ENCODE results near the gene KDM4B.

The KDM4B gene

GRCh38 chr19:5177745-5178450 is 209.0 kb downstream of the KDM4B start:
- DNase-seq (ENCODE audit: low read depth): no peak
- no peak overlapping the region for H3K4me3 ChIP-seq (ENCODE audit: low read depth, low read length)
- TF ChIP-seq CTCF (conservative IDR thresholded peaks at IDR 0.05; ENCODE audit: low read depth, low read length): no peak

GRCh38 chr19:5178841-5179240 is 209.9 kb downstream of the KDM4B start:
- TF ChIP-seq CTCF (conservative IDR thresholded peaks at IDR 0.05; ENCODE audit: low read depth, low read length): no peak
- no peak overlapping the region for H3K4me3 ChIP-seq (ENCODE audit: low read depth, low read length)
- DNase-seq (ENCODE audit: low read depth): no peak

- H3K4me3 ChIP-seq (ENCODE audit: low read depth, low read length): no peak overlapping the region
- TF ChIP-seq CTCF (conservative IDR thresholded peaks at IDR 0.05; ENCODE audit: low read depth, low read length): no peak
- DNase-seq (ENCODE audit: low read depth): no peak
These were observed 210.3 kb downstream of the KDM4B start for GRCh38 chr19:5179256-5179655.

- TF ChIP-seq CTCF (conservative IDR thresholded peaks at IDR 0.05; ENCODE audit: low read depth, low read length): no peak
- no peak for DNase-seq (ENCODE audit: low read depth)
- H3K4me3 ChIP-seq (ENCODE audit: low read depth, low read length): no peak overlapping the region
These were observed 212.4 kb downstream of the KDM4B start for GRCh38 chr19:5181329-5181728.

- no peak for TF ChIP-seq CTCF (conservative IDR thresholded peaks at IDR 0.05; ENCODE audit: low read depth, low read length)
- DNase-seq (ENCODE audit: low read depth): no peak
- H3K4me3 ChIP-seq (ENCODE audit: low read depth, low read length): no peak overlapping the region
These were observed 213.8 kb downstream of the KDM4B start for GRCh38 chr19:5182751-5183150.

- no peak overlapping the region for H3K4me3 ChIP-seq (ENCODE audit: low read depth, low read length)
- no peak for TF ChIP-seq CTCF (conservative IDR thresholded peaks at IDR 0.05; ENCODE audit: low read depth, low read length)
- DNase-seq (ENCODE audit: low read depth): no peak
These were observed 214.7 kb downstream of the KDM4B start for GRCh38 chr19:5183616-5184015.

- no peak overlapping the region for H3K4me3 ChIP-seq (ENCODE audit: low read depth, low read length)
- TF ChIP-seq CTCF (conservative IDR thresholded peaks at IDR 0.05; ENCODE audit: low read depth, low read length): no peak
- no peak for DNase-seq (ENCODE audit: low read depth)
These were observed 216.0 kb downstream of the KDM4B start for GRCh38 chr19:5184930-5185329.

Data from choroid plexus epithelial cell (primary cell).